Right lung (tissue), 10 donors: Measurements from ENCODE around the gene EIF3A. TPM values are rescaled to one million over a fixed set of nuclear protein-coding genes. Genes with fewer than 3 reads are reported as not detected.
"Not testable (repeated sequence)": the region's sequence is repeated elsewhere in the genome, so short reads cannot be mapped to it uniquely, and the experiment has no call there.

Source experiments
- DNase-seq, 2 donors: peaks; one replicate each; pipeline ENCODE4 v3.0.0-alpha.2; 2013
- long read RNA-seq, 8 donors: transcript quantifications; one replicate each; lab custom pipeline, GENCODE V29; 2026
- polyA plus RNA-seq, 5 donors: library from polyadenylated mRNA; unstranded; fragments of 120-200 nt; gene quantifications; one replicate each; pipeline versions ENCODE4 v1.2.1 to v1.2.3, GENCODE V29; 2013; ENCODE audit warnings: inconsistent platforms in 1 of 5, low replicate concordance in 1 of 5; ENCODE audit not compliant: insufficient read length in 5 of 5, insufficient read depth in 1 of 5

EIF3A gene
- polyA plus RNA-seq = 100 to 1,000 TPM; 131 to 171 (median 159) TPM
- long read RNA-seq, donor 1, full-length matches to known transcripts = 2 of 134 reads
- long read RNA-seq, donor 1, partial matches to known transcripts = 132 of 134 reads
- long read RNA-seq, donor 1, other reads (novel, unspliced or antisense) = 0 of 134 reads
- long read RNA-seq, donor 2, full-length matches to known transcripts = 4 of 61 reads
- long read RNA-seq, donor 2, partial matches to known transcripts = 57 of 61 reads
- long read RNA-seq, donor 2, other reads (novel, unspliced or antisense) = 0 of 61 reads
- long read RNA-seq, donor 3, full-length matches to known transcripts = 1 of 142 reads
- long read RNA-seq, donor 3, partial matches to known transcripts = 141 of 142 reads
- long read RNA-seq, donor 3, other reads (novel, unspliced or antisense) = 0 of 142 reads
- long read RNA-seq, donor 4, partial matches to known transcripts = 86 of 86 reads
- long read RNA-seq, donor 4, other reads (novel, unspliced or antisense) = 0 of 86 reads
- long read RNA-seq, donor 5, full-length matches to known transcripts = 4 of 191 reads
- long read RNA-seq, donor 5, partial matches to known transcripts = 187 of 191 reads
- long read RNA-seq, donor 5, other reads (novel, unspliced or antisense) = 0 of 191 reads
- long read RNA-seq, donor 6, full-length matches to known transcripts = 5 of 179 reads
- long read RNA-seq, donor 6, partial matches to known transcripts = 174 of 179 reads
- long read RNA-seq, donor 6, other reads (novel, unspliced or antisense) = 0 of 179 reads
- long read RNA-seq, donor 7, full-length matches to known transcripts = 2 of 60 reads
- long read RNA-seq, donor 7, partial matches to known transcripts = 58 of 60 reads
- long read RNA-seq, donor 7, other reads (novel, unspliced or antisense) = 0 of 60 reads
- long read RNA-seq, donor 8, partial matches to known transcripts = 33 of 33 reads
- long read RNA-seq, donor 8, other reads (novel, unspliced or antisense) = 0 of 33 reads

GRCh38 chr10:119080521-119081259 is at the start of gene EIF3A:
Gene EIF3A (minus strand): TSS chr10:119080817. CDS start chr10:119080676, 141 bp downstream.
- peak; percentile 94 to 95 for DNase-seq

GRCh38 chr10:119129721-119130120 is 49.1 kb upstream of the EIF3A start:
- no peak for DNase-seq

DNA sequence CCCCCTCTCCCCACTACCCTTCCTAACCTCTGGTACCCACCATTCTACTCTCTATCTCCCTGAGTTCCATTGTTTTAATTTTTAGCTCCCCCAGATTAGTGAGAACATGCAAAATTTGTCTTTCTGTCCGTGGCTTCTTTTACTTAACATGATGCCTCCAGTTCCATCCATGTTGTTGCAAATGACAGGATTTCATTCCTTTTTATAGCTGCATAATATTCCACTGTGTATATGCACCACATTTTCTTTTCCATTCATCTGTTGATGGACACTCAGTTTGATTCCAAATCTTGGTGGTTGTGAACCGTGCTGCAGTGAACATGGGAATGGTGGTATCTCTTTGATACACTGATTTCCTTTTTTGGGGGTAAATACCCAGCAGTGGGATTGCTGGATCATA is 45.3 kb upstream of the EIF3A start:
- no peak for DNase-seq

GRCh38 chr10:119120875-119121274 is 40.3 kb upstream of the EIF3A start:
- DNase-seq = no peak

DNA sequence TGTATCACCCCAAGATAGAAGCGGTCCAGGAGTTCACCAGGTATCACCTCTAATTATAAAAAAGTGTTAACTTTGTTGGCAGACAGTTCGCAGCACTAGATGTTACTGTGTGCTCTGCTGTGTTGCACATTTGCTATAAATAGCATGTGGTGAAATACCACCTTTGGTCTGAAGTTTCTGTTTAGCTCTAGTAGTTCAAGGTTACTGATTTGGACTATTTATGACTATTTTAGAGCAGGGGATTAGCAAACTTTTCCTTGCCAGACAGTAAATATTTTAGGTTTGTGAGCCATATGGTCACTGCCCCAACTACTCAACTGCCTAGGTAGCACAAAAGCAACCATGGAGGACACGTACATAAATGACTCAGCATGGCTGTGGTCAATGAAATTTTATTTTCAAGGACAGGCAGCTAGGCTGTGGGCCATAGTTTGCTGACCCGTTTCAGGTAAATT is 39.8 kb upstream of the EIF3A start:
- DNase-seq = no peak

DNA sequence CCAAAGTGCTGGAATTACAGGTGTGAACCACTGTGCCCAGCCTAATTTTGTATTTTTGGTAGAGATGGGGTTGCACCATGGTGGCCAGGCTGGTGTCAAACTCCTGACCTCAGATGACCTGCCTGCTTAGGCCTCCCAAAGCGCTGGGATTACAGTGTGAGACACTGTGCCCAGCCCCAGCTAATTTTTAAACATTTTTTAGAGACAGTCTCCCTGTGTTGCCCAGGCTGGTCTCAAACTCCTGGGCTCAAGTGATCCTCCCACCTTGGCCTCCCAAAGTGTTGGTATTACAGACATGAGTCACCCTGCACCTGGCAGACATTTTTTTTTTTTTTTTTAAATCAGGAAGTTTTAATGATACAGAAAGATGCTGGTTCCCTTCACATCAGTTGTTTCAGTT is 38.8 kb upstream of the EIF3A start:
- no peak for DNase-seq

DNA sequence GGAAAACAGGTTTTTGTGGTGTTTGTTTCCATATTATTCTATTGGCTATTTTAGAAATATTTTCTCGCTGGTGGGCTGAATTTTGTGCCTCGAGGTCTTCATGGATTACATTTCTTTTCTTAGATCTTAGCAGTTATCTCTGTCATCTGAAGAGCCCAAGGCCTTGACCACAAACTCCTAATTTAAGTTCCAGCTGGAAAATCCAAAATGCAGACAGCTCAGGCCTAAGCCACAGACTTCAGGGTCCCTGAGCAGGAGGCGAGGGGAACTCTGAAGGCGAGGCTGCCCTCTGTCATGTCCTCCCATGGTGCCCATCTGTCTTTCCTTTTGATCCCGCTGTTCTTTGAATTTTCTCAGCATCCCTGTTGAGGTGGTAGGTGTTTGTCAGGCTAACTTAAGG is 37.6 kb upstream of the EIF3A start:
- DNase-seq = no peak

- no peak for DNase-seq
These were observed 35.8 kb upstream of the EIF3A start for GRCh38 chr10:119116326-119116951.

GRCh38 chr10:119115926-119116325 is 35.3 kb upstream of the EIF3A start:
- DNase-seq = no peak

- no peak for DNase-seq
These were observed 33.4 kb upstream of the EIF3A start for GRCh38 chr10:119113751-119114732.

- DNase-seq = no peak
These were observed 31.4 kb upstream of the EIF3A start for GRCh38 chr10:119112056-119112455.

GRCh38 chr10:119107771-119108170 is 27.2 kb upstream of the EIF3A start:
- not testable (repeated sequence) for DNase-seq

- DNase-seq = not testable (repeated sequence)
These were observed 26.5 kb upstream of the EIF3A start for GRCh38 chr10:119107106-119107505.

- not testable (repeated sequence) for DNase-seq
These were observed 25.3 kb upstream of the EIF3A start for GRCh38 chr10:119105899-119106298.

GRCh38 chr10:119105155-119105554 is 24.5 kb upstream of the EIF3A start:
- no peak for DNase-seq

DNA sequence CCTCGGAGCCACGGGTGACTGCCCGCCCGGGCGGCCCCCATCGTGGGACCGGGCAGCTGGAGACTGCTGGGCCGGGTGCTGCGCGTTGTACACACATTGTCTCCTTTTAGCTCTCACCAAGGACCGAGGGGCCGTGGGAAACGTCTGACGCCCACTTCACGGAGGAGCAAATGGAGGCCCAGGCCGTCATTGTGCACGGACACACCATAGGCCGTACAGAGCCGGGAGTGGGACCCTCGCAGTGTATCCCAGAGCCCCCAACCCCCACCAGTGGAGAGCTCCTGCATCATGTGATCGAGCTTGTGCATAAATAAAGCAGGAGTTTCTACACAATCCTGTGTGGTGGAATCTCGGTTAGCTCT is 24.0 kb upstream of the EIF3A start:
- DNase-seq = no peak

DNA sequence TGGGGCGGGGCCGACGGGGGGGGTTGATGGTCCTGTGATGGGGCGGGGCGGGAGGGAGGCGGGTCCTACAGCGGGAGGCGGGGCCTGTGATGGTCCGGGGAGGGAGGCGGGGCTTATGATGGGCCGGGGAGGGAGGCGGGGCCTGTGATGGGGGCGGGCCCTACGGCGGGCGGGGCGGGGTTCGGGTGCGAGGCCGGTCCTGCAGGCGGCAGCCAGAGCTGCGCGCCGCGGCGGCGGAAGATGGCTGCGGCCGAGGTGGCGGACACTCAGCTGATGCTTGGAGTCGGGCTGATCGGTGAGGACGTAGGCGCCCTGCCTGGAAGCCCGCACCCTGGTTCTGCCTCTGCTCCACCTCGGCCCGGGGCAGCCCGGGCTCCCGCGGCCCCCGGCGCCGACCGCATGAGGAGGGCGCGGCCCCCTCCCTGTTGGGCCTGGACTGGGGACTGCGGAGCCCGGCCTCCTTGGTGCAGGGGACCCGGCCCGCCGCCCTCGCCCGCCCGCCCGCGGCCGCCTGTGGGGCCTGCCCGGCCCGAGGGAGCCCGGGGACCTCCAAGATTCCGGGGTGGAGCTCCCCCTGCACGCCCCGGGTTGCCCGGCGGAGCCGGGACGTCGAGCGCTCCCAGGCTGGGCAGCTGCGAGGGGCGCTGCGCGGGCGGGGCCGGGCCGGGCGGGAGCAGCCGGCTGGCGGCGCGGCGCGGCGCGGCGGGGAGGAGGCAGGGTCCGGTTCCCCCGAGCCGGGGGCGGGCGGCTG is 23.5 kb upstream of the EIF3A start, which contains the start of gene DENND10:
Gene DENND10, plus strand, starts transcription at position 211 of the 751 bp plus-strand sequence. Its CDS starts 30 bp downstream, at position 241.
- DNase-seq = peak; percentile 70 to 78

- no peak for DNase-seq
These were observed 22.8 kb upstream of the EIF3A start for GRCh38 chr10:119103241-119103902.
